GM19438 (cell line): Measurements from ENCODE around the gene NTHL1.
"Not testable (repeated sequence)": the region's sequence is repeated elsewhere in the genome, so short reads cannot be mapped to it uniquely, and the experiment has no call there.

ENCODE experiments used
- ATAC-seq: cut with Tn5 transposase; IDR thresholded peaks from one replicate; pipeline ENCODE4 v1.9.1; 2021; ENCODE audit warnings: low read depth; ENCODE audit not compliant: unreplicated experiment

NTHL1 gene

DNA sequence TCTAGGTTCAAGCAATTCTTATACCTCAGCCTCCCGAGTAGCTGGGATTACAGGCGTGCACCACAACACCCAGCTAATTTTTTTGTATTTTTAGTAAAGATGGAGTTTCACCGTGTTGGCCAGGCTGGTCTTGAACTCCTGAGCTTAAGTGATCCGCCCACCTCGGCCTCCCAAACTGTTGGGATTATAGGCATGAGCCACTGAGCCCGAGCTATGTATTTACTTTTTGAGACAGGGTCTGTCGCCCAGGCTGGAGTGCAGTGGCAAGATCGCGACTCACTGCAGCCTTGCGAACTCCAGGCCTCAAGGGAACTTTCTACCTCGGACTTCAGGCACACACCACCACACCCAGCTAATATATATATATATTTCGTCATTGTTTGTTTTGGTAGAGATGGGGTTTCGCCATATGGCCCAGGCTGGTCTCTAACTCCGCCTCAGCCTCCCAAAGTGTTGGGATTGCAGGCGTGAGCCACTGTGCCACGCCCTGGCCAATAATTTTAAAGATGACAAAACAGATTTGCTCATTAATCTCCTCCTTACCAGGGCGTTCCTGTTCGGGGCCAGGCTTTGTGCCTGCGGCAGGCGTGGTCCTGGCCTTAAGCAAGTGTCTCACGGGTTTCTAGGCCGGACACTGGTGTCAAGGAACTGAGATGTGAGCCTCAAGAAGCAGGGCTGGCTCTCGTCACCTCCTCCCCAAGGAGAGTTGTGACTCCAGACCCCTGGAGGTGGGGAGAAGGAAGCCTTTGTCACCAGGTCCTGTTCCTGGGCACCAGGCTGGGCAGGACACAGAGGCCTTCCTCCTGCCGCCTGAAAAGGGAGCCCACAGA lies 32.3 kb downstream of the NTHL1 start:
- no peak for ATAC-seq

- no peak for ATAC-seq
Measured at GRCh38 chr16:2013527-2013926, 34.1 kb downstream of the NTHL1 start.

GRCh38 chr16:2011726-2012125 lies 35.9 kb downstream of the NTHL1 start:
- not testable (repeated sequence) for ATAC-seq

DNA sequence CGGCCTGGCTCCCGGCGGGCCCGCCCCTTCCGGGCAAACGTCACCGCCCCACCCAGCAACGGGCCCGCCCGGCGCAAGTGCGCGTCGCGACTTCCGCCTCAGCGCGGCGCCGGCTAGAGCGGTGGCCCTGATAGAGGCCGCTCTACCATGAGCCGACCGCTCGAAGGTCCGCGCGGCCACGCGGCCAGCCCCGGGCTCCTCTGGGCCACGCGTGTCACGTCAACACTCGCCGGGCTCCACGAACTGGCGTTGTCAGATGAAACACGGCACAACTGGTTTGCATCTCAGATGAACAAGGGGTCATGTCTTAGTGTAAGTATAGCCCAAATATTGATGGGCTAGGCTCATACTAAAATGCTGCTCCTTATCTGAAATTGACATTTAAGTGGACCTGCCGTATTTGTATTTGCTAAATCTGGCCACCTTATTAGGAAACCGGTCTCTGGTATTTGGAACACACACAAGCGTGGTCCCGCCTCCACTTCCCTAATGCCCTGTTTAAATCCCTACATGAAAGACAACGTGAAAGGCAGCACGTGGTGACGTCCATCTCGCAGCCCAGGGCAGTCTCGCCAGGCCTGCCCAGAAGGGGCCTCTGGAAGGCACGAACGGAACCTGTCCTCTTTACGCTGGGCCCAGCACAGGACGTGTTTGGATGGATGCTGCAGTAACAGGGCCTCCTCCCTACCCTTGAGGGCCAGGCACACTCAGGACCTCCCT lies 37.7 kb downstream of the NTHL1 start, which contains the start of gene ZNF598:
Gene ZNF598, minus strand, starts transcription at position 31 of the 720 bp plus-strand sequence.
- peak; percentile 66 for ATAC-seq

GRCh38 chr16:2009164-2009711 lies 38.4 kb downstream of the NTHL1 start:
- ATAC-seq, result peak; percentile 26

- no peak for ATAC-seq
Measured at GRCh38 chr16:2008631-2009163, 38.9 kb downstream of the NTHL1 start.

GRCh38 chr16:2008009-2008526 lies 39.6 kb downstream of the NTHL1 start:
- no peak for ATAC-seq

DNA sequence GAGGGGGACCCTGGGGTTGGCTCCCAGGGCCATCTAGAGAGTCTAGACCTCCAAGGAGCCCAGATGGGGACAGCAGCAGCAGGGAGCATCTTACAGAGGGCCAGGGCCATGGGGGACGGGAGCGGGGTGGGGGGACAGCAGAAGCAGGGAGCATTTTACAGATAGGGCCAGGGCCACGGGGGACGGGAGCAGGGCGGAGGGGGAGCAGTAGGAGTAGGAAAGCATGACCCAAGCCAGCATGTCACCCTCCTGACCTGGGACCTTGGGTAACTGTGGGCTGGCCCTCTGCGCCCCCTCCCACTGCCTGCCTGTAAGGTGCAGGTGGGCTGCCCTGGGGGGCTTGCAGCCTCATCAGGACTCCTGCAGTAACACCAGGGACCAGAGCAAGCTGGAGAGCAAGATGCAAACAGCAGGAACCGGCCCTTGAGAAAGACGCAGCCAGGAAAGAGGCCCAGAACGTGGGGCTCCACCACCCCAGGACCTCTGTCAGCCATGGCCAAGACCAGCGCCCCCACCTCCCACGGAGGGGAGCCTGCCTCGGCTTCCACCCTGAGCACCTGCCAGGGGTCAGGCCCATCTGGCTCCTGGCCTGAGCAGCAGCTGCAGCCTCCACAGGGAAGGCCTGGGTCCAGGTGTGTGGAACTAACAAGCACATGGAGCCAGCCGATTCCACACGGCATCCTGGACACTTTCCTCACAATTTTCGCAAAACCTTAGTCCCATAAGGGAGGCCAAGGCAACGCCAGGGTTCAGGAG lies 40.4 kb downstream of the NTHL1 start:
- ATAC-seq, result no peak

GRCh38 chr16:2006317-2006716 lies 41.3 kb downstream of the NTHL1 start:
- no peak for ATAC-seq

GRCh38 chr16:2005646-2006045 lies 42.0 kb downstream of the NTHL1 start:
- no peak for ATAC-seq

DNA sequence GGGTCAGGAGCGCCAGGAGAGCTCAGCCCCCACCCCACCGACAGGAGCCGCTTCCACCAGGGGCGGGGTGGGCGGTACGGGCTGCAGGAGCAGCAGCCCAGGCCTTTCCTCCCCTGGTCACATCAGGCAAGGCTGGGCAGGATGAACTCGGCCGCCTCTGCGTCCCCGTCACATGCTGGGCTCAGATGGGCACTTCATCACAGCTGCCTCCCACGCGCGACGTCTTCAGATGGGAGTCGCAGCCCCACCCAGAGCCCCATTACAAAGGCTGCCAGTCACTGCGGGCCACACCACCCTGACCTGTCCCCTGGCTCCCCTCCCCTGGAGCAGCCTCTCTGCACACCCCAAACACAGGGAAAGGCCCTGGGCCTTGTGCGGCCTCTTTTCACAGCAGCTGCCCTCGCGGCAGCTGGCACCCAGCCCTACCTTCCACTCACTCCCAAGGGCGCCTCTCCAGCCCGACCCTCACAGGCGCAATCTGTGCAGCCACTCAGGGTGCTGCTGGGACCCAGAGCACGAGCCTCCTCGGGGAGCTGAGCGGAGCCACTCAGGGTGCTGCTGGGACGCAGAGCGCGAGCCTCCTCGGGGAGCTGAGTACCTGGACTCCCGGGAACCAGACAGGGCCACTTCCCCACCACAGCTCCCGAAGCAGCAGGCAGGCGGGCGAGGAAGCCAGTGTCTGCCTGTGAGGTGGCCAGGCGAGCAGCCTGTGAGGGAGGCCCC lies 42.7 kb downstream of the NTHL1 start:
- ATAC-seq, result no peak

DNA sequence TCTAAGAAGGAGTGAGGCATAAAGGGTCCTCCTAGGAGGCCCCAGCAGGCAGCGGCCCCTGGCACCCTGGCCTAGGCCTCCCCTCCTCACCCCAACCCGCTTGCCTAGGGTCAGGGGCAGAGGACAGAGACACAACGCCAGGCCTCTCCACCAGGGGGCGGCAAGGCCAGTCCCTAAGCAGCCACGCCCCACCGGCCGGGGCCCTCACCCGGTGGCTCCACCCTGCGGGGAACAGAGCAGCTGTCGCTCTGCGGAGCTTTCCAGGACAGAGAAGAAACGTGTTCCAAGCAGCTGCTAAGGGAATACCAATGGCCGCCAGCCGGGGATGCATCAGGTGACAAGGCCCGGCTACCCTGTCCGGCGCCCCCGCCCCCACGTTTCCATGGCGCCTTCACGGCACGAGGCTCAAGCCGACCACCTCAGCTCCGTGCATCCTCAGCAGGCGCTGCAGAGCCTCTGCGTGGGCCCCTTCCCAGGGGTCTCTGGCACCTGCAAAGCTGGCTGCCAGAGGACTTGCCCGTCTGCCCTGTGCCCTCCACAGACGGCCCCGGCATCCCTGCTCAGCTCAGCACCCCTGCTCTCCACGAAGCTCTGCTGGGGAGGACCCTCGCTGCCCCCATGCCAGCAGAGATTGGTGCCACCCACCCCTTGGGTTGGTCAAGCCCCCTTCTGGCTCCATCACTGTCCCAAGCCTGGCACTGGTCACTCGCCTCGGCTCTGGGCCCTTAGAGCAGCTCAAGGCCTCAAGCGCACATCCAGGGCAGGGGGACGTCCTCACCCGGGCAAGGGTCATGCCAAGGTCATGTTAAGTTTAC lies 43.6 kb downstream of the NTHL1 start:
- no peak for ATAC-seq

DNA sequence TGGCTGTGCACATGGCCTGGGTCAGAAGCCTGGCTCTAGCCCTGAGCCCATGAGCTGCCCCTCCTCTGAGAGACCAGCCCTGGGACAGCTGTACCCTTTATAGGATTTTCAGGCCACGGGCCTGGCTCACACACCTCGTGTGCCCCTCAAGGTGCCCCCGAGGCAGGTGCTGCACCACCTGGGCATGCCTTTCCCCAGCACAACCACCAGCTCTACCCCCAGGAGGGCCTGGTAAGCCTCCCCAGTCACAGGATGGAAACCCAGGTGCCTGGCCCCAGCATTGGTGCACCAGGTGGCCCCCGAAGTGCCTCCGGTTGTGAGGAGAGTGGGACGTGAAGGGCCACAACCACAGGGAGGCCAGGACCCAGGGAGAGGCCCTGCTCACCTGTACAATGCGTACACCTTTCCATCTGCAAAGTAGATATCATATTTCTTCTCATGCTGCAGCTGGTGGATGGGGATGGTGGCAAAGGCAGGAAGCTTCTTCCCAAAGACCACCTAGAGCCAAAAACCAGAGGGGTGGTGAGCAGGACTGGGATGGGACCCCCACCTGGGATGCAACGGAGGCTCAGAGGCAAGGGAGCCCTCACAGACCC lies 44.3 kb downstream of the NTHL1 start:
- ATAC-seq, result no peak

DNA sequence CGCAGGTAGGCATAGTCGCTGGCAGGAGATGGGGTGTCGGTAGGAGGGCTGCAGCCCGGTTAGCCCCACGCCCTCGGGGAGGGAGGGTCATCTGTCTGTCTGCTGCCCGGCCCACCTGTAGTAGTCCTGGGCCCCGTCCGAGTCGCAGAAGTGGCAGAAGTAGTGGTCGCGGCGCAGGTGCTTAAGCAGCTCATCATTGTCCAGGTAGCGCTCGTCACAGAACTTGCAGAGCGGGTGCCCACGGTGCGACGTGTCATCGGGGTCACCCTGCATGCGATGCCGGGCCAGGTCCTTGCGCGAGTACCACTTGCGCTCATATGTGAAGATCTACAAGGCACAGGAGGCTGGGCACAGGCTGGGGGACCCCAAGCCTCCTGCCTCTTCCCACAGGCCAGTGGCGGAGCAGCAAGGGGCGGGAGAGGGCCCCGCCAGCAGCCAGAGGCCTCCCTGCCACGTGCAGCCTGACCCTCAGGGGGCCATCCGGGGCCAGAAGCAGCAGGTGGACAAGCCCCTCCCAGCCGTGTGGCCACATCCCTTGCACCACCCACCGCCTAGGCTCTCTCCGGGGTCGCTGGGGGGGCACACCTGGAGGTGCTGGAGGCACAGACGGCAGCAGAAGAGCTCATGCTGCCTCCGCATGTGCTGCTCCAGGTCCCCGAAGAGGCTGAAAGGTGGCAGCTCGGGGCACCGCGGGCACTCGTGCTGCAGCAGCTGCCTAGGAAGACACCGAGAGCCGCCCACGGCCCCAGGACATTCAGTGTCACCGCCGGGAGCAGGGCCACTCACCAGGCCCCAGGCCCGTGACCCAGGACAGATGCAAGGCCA lies 45.0 kb downstream of the NTHL1 start:
- ATAC-seq, result no peak

DNA sequence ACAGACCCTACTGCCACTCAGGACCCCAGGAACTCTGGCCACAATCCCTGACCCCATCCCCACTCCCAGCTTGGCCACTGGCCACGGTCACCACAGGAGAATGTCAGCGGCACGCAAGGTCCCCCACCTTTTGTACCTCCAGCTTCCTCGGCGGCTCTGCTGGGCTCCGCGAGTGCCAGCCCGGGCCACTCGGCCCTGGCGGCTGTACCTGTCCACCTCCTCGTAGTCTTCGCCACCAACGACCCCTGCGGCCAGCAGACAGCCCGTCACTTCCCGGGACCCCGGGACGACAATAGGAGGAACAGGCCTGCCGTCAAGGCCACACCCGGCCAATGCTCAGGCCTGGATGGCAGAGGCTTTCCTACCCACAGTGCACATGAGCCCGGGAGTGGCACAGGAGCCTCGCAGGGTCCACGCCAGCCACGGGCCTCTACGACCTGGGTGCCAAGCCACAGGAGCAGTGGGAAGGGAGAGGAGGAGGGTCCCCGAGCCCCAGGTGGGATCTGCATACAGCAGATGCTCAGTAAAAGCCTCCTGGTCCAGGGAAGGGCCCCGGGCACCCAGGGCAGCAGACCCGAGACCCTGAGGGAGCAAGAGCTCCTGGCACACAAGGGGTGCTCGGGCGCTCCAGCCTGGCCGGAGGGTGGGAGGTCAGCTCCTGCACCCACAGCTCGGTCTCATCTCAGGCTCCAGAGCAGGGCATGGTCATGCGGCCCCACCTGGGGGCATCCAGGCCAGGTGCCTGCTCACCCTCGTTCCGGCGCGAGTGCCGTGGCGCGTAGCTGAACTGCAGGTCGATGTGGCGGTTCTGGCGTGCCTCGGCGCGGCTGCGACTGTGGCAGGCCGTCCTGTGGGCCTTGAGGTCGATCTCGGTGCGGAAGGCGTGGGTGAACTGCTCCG lies 45.9 kb downstream of the NTHL1 start:
- no peak for ATAC-seq

- no peak for ATAC-seq
Measured at GRCh38 chr16:2001035-2001434, 46.6 kb downstream of the NTHL1 start.
